Fibroblast of skin of back (primary cell): ENCODE measurements around the gene HRH3.
A peak's percentile ranks its signal among the peaks of the same experiment; 100 is the strongest.

Experiments
- DNase-seq: peaks from one replicate; pipeline ENCODE4 v3.0.0-alpha.2; 2013

HRH3 gene

DNA sequence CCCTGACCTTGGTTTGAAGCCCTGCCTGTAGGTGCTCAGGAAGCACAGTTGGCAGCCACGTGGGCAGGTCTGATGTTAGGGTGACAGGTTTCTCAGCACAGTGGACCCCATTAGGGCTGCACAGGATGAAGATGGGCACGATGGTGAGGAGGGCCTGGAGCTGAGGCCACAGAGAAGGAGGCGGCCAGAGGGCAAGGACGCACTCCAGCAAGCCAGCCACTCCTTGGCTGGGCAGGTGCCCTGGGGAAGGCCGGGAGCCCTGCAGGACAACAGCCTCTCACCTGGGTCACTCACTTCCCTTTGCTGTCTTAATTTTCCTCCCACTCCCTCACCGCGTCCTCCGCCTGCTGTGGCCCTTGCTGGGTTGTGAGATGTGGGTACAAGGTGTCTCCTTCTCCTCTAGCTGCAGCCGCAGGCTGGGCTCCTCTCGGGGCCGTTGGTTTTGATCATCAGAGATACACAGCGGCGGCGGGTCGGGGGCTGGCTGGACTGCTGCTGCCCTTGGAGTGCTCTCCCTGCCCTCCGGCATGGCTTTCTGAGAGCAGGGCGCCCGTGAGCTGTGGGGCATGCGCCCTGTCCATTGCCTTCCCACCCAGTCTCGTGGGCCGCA, 23.9 kb upstream of the HRH3 start:
- no peak for DNase-seq

DNA sequence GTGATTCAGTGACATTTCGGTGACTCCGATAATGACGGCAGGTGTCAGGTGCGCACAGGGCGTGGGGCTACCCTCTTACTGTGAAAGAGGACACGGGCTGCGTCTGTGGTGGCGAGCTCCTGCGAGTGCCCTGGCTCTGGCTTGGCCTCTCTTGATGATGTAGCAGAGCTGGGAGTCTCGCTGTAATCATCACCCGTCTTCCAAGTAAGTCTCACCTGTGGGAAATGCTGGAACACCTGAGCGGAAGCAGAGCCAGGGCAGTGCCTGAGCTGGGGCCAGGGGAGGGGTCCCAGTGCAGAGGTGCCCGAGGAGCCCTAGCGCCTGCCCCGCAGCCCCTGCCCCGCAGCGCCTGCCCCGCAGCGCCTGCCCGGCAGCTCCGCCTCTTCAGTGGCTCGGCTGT, 23.0 kb upstream of the HRH3 start:
- no peak for DNase-seq

- no peak for DNase-seq
Measured at GRCh38 chr20:62242176-62242575, 22.1 kb upstream of the HRH3 start.

DNA sequence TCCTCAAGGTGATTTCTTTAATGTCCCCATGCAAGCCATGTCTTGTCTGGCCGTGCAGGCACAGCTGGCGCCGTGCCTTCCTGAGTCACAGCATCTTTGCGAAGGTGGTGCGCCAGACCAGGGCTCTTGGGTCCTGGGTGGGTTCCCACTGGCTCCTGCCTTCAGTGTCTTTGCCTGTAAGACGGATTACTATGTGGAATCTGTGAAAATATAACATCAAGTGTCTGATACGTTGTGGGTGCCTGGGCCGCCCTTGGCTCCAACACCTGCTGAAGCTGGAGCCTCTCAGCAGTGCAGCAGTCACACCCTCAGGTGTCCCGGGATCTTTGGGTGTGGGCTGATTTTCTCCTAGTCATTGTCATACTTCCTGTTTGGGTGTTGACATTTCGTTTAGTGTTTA, 21.4 kb upstream of the HRH3 start:
- DNase-seq = no peak

DNA sequence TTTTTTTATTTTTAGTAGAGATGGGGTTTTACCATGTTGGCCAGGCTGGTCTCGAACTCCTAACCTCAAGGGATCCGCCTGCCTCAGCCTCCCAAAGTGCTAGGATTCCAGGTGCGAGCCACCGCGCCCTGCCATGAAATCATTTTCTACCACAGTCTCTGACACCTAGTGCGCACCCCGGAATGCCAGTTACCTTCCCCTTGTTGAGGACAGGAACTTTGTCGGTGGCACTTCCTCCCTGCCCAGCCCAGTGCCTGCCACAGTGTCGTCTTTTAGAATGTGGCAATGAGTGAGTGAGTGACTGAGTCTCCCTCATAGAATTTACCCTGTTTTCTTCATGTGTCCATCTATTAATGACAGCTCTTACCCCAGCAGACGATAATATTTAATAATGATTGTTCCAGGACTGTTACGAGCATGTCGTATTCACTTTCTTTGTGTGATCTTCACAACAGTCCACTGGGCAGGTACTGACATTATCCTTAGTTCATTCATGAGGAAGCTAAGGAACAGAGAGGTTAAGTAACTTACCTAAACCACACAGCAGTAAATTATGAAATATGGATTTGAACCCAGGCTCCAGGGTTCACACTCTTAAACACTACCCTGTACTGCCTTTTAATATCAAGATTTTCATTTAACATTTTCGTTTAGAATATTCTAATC, 20.1 kb upstream of the HRH3 start:
- DNase-seq = no peak

DNA sequence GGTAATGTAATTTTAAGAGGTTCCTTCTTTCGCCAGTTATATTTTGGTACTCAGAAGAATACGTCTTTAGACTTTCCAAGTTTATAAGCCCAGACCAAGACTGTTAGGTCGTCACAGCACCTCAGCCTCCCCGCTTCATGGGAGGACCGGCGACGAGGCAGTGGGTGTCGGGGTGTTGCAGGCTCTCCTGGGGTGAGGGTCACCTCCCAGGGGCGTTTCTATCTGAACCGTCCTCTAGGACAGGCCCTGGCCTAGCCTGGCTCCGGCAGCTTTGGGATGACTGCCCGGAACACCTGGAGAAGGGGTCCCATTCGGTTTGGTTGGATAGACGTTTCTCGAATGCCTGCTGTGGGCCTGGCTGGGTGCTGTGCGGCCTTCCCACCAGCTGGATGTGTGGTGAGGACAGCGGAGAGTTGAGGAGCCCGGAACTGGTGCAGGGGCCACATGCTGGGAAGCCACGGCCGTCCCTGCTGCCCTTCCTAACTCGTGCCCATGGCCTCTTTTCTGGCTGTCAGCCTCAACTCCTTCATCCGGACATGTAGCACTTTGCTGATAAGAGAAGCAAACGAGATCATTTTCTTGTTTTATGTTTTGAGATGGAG, 19.3 kb upstream of the HRH3 start:
- no peak for DNase-seq

DNA sequence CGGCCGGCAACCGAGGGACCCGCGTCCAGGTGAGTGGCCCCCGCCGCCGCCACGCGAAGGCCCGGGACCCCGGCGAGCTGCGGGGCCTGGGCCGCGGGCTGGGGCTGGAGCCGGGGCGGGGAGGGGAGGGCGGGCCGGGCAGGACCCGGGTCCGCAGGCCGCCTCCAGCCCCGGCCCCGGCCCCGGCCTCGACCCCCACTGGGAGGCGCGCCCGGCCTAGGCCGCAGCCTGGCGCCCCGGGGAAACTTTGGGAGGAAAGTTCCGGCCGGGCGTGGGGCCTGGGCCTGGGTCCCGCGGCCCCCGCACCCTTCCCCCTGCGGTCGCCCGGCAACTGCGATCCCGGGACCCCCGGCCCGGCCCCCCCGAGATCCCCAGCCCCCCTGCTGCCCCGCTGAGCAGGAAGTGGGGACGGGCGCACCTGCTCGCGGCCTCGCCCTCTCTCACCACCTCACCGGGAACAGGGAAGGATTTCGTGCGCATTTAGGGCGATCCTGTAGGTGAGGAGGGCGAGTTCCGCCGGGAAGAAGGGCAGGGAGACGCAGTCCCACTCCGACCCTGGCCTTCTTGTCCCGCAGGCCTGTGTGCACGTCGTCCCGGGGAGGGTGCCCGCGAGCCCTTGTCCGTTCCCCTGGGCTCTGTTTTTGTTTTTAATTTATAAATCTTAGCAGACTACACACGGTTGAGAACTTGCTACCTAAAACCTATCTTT, 18.6 kb upstream of the HRH3 start:
- DNase-seq = no peak

DNA sequence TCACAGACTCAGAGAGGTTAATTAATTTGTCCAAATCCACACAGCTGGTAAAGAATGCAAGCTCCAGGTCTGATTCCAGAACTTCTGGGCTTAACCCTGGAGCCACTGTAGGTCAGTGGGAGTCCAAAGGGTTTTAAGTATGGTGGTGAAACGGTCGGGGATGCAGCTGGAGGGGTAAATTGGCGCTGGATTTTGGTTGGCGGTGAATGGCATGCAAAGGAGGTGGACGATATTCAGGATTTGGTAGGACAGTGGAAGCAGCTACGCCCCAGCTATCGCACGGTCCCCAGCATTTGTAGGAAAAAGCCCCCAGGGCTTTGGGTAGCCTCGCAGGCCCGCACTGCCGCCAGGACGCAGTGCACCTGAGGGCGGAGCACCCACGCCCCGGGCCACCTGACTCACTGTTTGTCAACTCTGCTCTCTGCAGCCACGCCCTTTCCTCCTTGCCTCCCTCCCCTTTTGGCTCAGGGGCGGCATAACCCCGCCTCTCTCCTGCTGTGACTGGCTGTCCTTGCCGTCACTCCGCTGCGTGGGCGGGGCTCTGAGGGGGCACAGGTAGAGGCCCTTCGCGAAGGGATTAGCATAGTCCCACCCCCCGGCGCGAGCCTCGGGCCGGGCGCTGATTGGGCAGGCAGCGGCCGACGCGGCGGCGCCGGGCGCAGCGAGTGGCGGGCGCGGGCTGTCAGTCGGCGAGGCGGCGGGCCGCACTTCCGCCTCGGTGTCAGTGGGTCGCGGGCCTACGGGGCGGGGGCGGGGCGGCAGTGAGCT, 17.9 kb upstream of the HRH3 start, which contains the start of gene OSBPL2:
Gene OSBPL2 (plus strand): TSS at position 721 of the 768 bp plus-strand sequence. CDS start 17,664 bp downstream, outside the sequence.
- DNase-seq = peak; percentile 95

- no peak for DNase-seq
Measured at GRCh38 chr20:62237514-62237800, 17.4 kb upstream of the HRH3 start.

GRCh38 chr20:62236766-62237513, 16.9 kb upstream of the HRH3 start:
- no peak for DNase-seq

- DNase-seq = no peak
Measured at GRCh38 chr20:62236200-62236599, 16.1 kb upstream of the HRH3 start.

GRCh38 chr20:62235777-62236157, 15.7 kb upstream of the HRH3 start:
- DNase-seq = no peak

- no peak for DNase-seq
Measured at GRCh38 chr20:62235001-62235776, 15.1 kb upstream of the HRH3 start.

DNA sequence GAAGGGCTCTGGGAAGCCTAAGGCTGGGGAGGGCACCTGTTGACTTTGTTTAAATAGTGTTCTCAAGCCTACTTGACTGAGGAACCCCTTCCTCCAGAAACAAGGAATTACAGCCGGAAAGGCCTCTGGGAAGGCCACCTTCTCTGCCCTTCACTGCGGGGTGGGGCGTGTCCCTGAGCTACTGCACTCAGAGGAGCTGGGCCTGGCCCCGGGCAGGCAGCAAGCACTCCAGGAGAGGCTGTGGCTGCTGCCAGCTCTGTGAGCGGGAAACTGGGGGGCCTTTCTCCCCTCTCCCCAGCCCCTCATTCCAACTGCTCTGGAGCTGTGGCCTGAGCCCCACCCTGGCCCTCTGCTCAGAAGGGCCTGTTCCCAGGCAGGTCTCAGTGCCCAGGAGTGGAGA, 14.3 kb upstream of the HRH3 start:
- DNase-seq = no peak

DNA sequence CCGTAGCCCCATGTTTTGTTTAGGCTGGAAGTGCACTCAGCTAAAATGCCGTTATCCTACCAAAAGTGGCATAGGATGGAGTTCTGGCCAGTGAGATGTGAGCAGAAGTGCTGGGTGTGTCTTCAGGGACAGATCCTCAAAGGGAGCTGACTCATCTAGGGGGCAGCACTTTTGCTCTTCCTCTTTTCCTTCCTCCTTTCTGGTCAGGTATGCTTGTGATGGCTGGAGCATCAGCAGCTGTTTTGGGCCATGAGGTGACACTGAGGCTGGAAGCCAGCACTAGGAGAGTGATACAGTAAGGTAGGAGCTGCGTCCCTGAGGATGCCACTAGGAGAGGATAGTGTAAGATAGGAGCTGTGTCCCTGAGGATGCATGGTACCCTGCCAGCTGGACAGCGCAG, 13.6 kb upstream of the HRH3 start:
- DNase-seq = no peak

DNA sequence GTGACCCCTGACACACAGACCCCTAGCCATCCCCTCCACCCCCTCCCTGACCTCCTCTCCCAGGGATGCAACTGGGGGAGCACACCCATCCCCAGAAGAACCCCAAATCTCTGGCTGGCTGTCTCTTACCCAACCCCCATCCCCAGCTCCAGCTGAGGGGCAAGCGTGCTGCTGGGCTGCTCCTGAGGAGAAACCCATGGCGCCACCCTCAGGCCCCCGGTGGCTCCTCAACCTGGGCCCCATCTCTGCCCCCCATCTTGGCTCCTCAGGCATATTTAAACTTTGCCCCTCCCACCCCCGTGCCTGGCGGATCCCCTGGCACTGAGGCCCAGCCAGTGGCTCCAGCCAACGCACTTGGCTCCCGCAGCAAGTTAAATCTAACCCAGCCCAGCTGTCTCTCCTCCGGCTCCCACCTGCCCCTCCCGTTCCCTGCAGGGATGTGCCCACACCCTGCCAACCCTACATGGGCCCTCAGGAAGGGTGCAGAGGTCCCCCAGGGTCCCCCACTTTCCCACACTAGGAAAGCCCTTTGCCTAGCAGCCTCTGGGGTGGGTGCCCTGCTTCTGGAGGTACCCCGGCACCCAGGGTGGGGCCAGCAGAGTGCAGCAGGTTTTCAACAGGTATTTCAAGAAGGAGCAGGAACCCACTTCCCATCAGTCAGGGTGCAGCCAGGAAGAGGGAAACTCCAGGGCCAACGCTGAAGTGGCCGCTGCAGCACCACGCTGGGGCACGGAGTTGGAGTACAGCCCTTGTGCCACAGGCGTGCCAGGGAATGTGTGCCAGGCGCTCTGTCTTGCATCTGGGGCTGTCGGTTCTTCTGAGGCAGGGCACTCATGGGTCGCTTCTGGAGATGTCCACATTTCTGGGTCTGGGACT, 12.9 kb upstream of the HRH3 start:
- DNase-seq = no peak

DNA sequence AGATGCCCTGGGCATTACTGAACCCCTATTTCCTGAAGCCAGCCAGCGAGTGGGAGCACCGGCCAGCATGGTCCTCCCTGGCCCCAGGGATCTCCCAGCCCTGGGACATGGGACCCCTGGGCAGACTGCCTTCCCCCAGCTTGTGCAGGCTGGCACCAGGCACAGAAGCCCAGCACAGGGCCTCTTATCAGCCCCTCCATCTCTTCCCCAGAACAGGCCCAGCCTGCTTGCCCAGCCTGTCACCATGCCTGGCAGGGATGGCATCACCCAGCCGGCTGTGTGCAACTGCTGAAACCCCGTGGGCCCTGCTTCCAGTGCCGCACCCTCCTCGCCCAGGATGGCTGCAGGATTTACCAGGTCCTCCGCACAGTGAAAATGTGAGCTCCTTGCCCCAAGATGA, 12.1 kb upstream of the HRH3 start:
- no peak for DNase-seq

- no peak for DNase-seq
Measured at GRCh38 chr20:62231292-62231691, 11.2 kb upstream of the HRH3 start.

DNA sequence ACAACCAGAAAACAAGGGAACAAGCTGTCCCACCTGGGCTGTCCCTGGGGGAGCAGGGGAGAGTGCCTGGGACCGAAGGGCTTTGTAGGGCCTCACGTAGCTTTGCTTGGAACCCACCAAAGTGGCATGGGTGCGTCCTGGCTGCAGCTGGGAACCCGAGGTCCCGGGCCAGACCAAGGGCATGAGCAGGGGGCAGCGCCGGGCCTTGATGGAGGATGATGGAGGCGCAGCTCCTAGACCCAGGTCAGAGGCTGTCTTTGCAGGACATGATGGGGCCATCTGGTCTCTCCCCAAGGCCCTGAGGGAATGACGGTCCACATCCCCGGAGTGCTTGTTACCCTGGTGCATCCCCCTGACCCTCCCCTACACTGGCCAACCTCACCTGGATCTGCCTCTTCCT, 10.6 kb upstream of the HRH3 start:
- no peak for DNase-seq

DNA sequence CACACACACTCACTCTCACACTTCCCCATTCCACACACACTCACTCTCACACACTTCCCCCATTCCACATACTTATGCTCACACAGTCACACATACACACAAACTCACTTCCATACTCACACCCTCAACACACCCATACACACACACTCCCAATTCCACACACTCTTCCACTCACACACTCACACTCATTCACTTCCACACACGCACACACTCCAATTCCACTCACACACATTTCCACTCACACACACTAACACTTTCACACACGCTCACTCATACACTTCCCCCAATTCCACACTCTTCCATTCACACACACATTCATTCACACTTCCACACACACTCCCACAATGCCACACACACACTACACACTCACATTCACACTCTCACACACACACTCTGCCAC, 10.2 kb upstream of the HRH3 start:
- no peak for DNase-seq

- no peak for DNase-seq
Measured at GRCh38 chr20:62229667-62230066, 9.6 kb upstream of the HRH3 start.
